Measurements from ENCODE around the gene KRTAP10-8.
"Not testable (repeated sequence)": the region's sequence is repeated elsewhere in the genome, so short reads cannot be mapped to it uniquely, and the experiment has no call there.

KRTAP10-8 gene

GRCh38 chr21:44578371-44579055 is 33.4 kb upstream of the KRTAP10-8 start:
- no peaks in the 10 kb centered on the region for H3K36me3 ChIP-seq
- peak in 1 of 2 donors; percentile 55 for DNase-seq
- no peak for TF ChIP-seq CTCF (IDR thresholded peaks at IDR 0.05)
- no peak overlapping the region for H3K27ac ChIP-seq
- H3K27me3 ChIP-seq: peaks cover 0 to 24% of the 10 kb centered on the region in 2 donors
- H3K4me3 ChIP-seq: no peak overlapping the region
- no peaks in the 10 kb centered on the region for H3K4me1 ChIP-seq
- intact Hi-C loops (cut with DNase I; ENCODE audit: low total_unique reads): no loop called here
- peaks cover 0 to 43% (median 30%) of the 10 kb centered on the region in 3 donors for H3K9me3 ChIP-seq

GRCh38 chr21:44579056-44579832 is 32.6 kb upstream of the KRTAP10-8 start:
- Histone ChIP-seq H3K4me3 (no peak overlapping the region), H3K27me3 (peaks cover 0 to 22% of the 10 kb centered on the region in 2 donors), H3K36me3 (no peaks in the 10 kb centered on the region), H3K27ac (no peak overlapping the region), H3K4me1 (no peaks in the 10 kb centered on the region), H3K9me3 (peaks cover 0 to 43% (median 30%) of the 10 kb centered on the region in 3 donors)
- peak in 1 of 2 donors; percentile 48 for DNase-seq
- TF ChIP-seq CTCF (IDR thresholded peaks at IDR 0.05): no peak
- intact Hi-C loops (cut with DNase I; ENCODE audit: low total_unique reads): no loop called here

GRCh38 chr21:44579833-44580144 is 32.1 kb upstream of the KRTAP10-8 start:
- no peaks in the 10 kb centered on the region for H3K4me1 ChIP-seq
- no peaks in the 10 kb centered on the region for H3K36me3 ChIP-seq
- no peak for TF ChIP-seq CTCF (IDR thresholded peaks at IDR 0.05)
- peak in 1 of 2 donors; percentile 48 for DNase-seq
- peaks cover 0 to 20% of the 10 kb centered on the region in 2 donors for H3K27me3 ChIP-seq
- intact Hi-C loops (cut with DNase I; ENCODE audit: low total_unique reads): no loop called here
- H3K27ac ChIP-seq: no peak overlapping the region
- peaks cover 0 to 43% (median 30%) of the 10 kb centered on the region in 3 donors for H3K9me3 ChIP-seq
- H3K4me3 ChIP-seq: no peak overlapping the region

- H3K27ac ChIP-seq; H3K4me3 ChIP-seq; intact Hi-C loops (cut with DNase I; ENCODE audit: low total_unique reads); H3K4me1 ChIP-seq; DNase-seq; H3K36me3 ChIP-seq: not testable (repeated sequence)
- Histone ChIP-seq H3K27me3 (peaks cover 0 to 15% of the 10 kb centered on the region in 2 donors), H3K9me3 (peaks cover 0 to 43% (median 30%) of the 10 kb centered on the region in 3 donors)
These were observed 31.6 kb upstream of the KRTAP10-8 start, which contains the start of gene KRTAP10-5 for GRCh38 chr21:44580231-44580821. Gene KRTAP10-5 (minus strand): TSS chr21:44580604. CDS start chr21:44580578, 26 bp downstream.

- Histone ChIP-seq H3K27ac (no peak overlapping the region), H3K27me3 (peaks cover 0 to 23% of the 10 kb centered on the region in 2 donors), H3K36me3 (no peaks in the 10 kb centered on the region), H3K9me3 (peaks cover 0 to 43% (median 30%) of the 10 kb centered on the region in 3 donors), H3K4me3 (no peak overlapping the region), H3K4me1 (no peaks in the 10 kb centered on the region)
- TF ChIP-seq CTCF (IDR thresholded peaks at IDR 0.05): no peak
- intact Hi-C loops (cut with DNase I; ENCODE audit: low total_unique reads): no loop called here
- DNase-seq: no peak
These were observed 30.7 kb upstream of the KRTAP10-8 start for GRCh38 chr21:44581158-44581557.

GRCh38 chr21:44582055-44582454 is 29.8 kb upstream of the KRTAP10-8 start:
- intact Hi-C loops (cut with DNase I; ENCODE audit: low total_unique reads): no loop called here
- Histone ChIP-seq H3K27ac (no peak overlapping the region), H3K36me3 (no peaks in the 10 kb centered on the region), H3K9me3 (peaks cover 0 to 35% (median 30%) of the 10 kb centered on the region in 3 donors), H3K4me3 (no peak overlapping the region), H3K4me1 (no peaks in the 10 kb centered on the region), H3K27me3 (peaks cover 0 to 27% of the 10 kb centered on the region in 2 donors)
- peak in 1 of 2 donors; percentile 37 for DNase-seq
- TF ChIP-seq CTCF (IDR thresholded peaks at IDR 0.05): no peak
